Activated T-helper 17 cell treated with anti-CD3 and anti-CD28 coated beads, Interleukin-2, amount 50 U/mL, for 72 hours (primary cell): ENCODE results near the gene NEDD4L. TPM values are rescaled to one million over a fixed set of nuclear protein-coding genes. Genes with fewer than 3 reads are reported as not detected.
"Not testable (repeated sequence)": the region's sequence is repeated elsewhere in the genome, so short reads cannot be mapped to it uniquely, and the experiment has no call there.

Experiments used
- ATAC-seq: fragments of 150-1000 bp; cut with Tn5 transposase; replicated peaks from 2 replicates; pipeline ENCODE4 v1.10.0; 2021; ENCODE audit warnings: mild to moderate bottlenecking, moderate library complexity
- H3K27ac Mint-ChIP-seq: one replicate; pipeline ENCODE4 v1.8.0; 2022; ENCODE audit warnings: mixed read lengths
- H3K27me3 Mint-ChIP-seq: one replicate; pipeline ENCODE4 v1.8.0; 2022; ENCODE audit warnings: mixed read lengths
- H3K36me3 Mint-ChIP-seq: one replicate; pipeline ENCODE4 v1.8.0; 2022; ENCODE audit warnings: low read depth, mild to moderate bottlenecking, mixed read lengths
- H3K4me1 Mint-ChIP-seq: one replicate; pipeline ENCODE4 v1.8.0; 2022; ENCODE audit warnings: mixed read lengths
- H3K4me3 Mint-ChIP-seq: one replicate; pipeline ENCODE4 v1.8.0; 2022; ENCODE audit warnings: mild to moderate bottlenecking, mixed read lengths
- H3K9me3 Mint-ChIP-seq: one replicate; pipeline ENCODE4 v1.8.0; 2022; ENCODE audit warnings: mixed read lengths
- total RNA-seq, 2 donors: library from RNA; stranded (reverse); gene quantifications; one replicate each; pipeline ENCODE4 v1.2.3, GENCODE V29; 2022

NEDD4L gene
- total RNA-seq, 2 donors from 2014 or later: 6.5 to 8.0 TPM

DNA sequence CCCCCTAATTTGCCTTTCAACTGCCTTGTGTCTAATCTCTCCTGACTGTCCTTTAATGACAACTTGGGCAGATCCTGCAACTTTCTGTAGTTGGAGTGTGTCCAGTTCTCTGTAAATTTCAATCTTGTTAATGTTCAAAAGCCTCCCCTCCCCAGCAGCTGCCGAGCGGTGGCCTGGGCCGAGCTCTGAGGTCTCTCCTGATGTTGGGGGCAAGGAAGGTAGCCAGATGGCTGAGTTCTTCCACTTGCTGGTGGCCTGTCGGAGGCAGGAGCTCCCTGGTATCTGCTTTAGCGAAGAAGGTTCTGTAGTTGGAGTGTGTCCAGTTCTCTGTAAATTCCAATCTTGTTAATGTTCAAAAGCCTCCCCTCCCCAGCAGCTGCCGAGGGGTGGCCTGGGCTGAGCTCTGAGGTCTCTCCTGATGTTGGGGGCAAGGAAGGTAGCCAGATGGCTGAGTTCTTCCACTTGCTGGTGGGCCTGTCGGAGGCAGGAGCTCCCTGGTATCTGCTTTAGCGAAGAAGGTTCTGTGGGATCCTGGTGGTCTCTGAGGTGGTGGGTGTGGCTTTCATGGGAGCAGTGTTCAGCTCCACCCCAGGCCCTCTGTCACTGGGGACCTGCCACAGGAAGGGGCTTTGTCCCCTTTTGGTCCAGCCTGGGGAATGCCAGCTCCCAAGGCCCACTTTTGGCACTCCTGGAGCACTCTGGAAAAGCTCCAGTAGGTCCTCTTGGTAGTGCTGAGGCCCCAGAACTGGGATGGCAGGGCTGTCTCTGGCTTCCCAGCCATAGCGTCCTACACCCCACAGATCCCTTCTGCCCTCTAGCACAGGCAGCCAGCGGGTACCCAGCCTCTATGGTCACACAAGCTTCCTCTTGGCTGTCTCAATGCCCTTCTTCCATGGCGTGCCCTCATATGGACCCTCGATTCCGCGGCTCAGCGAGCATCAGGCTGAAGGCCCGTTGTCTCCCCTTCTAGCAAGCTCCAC lies 373.0 kb downstream of the NEDD4L start:
- no peaks in the 10 kb centered on the region for H3K27me3 Mint-ChIP-seq
- no peaks in the 10 kb centered on the region for H3K36me3 Mint-ChIP-seq
- no peaks in the 10 kb centered on the region for H3K4me1 Mint-ChIP-seq
- ATAC-seq: no peak
- no peak overlapping the region for H3K4me3 Mint-ChIP-seq
- H3K9me3 Mint-ChIP-seq: no peaks in the 10 kb centered on the region
- H3K27ac Mint-ChIP-seq: no peak overlapping the region

DNA sequence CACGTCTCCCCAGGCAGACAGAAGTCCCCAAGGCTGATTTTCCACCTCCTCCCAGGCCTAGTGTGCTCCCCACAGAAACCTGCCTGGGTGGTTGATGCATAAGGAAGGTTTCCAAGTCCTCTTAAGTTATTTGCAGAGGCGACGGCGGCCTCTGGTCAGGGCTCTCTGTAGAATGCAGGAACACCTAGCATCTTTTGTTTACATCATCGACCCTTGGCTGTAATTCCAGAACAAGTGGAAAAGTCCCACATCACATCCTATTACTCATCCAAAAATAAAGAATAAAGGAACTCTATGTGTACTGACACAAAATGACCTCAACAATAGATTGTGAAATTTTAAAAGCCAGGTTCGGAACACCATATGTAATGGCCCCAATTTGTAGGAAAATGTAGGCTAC lies 373.7 kb downstream of the NEDD4L start:
- Mint-ChIP-seq H3K36me3 (no peaks in the 10 kb centered on the region), H3K27me3 (no peaks in the 10 kb centered on the region), H3K4me1 (no peaks in the 10 kb centered on the region), H3K9me3 (no peaks in the 10 kb centered on the region), H3K27ac (no peak overlapping the region), H3K4me3 (no peak overlapping the region)
- no peak for ATAC-seq

DNA sequence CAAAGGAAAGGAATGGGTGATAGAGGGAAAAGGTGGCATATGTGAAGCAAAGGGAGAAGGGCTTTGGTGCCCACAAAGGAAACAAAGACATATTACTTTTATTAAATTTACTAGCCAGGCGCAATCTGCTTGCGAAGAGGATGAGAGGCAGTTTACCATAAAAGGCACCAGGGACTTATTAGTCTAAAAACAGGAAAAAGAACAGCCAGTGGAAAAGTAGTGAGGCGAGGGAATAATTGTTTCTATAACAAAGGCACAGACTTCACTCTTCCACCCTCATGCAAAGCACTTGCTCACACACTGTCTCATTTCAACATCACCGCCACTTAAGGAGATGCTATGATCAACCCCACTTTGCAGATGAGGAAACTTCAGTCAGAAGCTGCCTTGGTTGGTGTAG lies 374.3 kb downstream of the NEDD4L start:
- Mint-ChIP-seq H3K4me3 (no peak overlapping the region), H3K9me3 (no peaks in the 10 kb centered on the region), H3K36me3 (no peaks in the 10 kb centered on the region), H3K27me3 (no peaks in the 10 kb centered on the region), H3K27ac (no peak overlapping the region), H3K4me1 (no peaks in the 10 kb centered on the region)
- no peak for ATAC-seq

DNA sequence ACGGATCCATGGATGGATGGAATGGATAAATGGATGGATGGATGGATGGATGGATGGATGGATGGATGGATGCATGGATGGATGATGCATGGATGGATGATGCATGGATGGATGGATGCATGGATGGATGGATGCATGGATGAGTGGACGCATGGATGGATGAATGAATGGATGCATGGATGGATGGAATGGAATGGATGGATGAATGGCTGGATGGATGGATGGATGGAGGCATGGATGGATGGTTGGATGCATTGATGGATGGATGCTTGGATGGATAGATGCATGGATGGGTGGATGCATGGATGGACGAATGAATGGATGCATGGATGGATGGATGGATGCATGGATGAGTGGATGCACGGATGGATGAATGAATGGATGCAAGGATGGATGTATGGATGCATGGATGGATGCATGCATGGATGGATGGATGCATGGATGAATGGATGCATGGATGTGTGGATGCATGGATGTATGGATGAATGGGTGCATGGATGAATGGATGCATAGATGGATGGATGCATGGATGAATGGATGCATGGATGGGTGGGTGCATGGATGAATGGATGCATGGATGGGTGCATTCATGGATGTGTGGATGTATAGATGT lies 375.7 kb downstream of the NEDD4L start:
- no peak for ATAC-seq
- Mint-ChIP-seq H3K27ac (no peak overlapping the region), H3K9me3 (no peaks in the 10 kb centered on the region), H3K36me3 (no peaks in the 10 kb centered on the region), H3K4me3 (no peak overlapping the region), H3K4me1 (no peaks in the 10 kb centered on the region), H3K27me3 (no peaks in the 10 kb centered on the region)

DNA sequence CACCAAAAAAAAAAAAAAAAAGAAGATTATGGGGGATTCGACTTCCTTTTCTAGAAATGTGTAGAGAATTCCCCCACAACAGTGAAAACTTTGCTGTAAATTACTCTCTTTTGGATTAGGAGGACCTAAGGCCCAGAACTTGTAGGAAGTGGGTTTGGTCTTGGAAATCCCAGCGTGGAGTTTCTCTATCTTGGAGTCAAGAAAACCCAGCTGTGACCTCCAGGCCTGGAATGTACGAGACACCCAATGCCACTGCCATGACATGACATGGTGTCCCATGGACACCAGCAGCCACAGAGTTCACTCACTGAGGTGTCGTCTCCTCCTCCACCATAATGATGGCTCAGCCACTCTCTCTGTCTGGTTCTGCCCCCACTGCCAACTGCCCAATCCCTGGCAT lies 382.6 kb downstream of the NEDD4L start:
- Mint-ChIP-seq H3K27ac (no peak overlapping the region), H3K27me3 (no peaks in the 10 kb centered on the region), H3K9me3 (no peaks in the 10 kb centered on the region), H3K4me3 (no peak overlapping the region), H3K36me3 (no peaks in the 10 kb centered on the region), H3K4me1 (peaks cover 10% of the 10 kb centered on the region)
- ATAC-seq: no peak

DNA sequence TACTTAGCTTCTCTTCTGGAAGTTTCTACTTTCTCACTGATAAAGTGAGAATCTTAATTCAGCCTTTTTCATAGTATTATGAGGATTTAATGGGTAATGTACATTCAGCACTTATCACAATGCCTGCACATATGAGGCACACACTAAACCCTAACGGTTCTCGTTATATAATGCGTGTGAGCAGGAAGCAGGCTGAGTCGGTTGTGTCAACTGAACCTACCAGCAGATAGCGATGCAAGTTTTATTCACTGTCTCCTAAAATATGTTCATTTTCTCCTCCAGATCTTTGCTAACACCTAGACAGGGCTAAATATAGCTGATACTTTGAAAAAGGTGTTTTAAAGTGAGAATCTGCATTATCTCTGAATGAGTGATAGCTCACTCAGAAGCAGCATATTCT lies 383.3 kb downstream of the NEDD4L start:
- ATAC-seq: no peak
- no peaks in the 10 kb centered on the region for H3K9me3 Mint-ChIP-seq

DNA sequence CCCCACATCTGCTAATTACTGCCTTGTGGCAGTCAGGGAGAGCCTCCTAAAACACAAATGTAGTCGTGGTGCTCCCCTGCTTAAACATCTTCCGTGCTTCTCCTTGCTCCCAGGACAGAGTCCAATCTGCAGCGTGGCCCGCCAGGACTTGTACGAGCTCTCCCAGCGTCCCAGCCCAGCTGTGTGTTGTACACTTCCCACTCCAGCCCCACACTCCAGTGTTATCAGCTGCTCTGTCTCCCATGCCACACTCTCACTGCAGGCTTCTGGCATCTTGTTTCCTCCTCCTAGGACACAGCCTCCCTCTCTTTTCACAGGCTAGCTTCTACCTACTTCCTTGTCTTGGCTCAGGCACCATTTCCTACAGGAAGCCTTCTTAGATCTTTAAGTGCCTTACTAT lies 385.4 kb downstream of the NEDD4L start:
- ATAC-seq: no peak
- Mint-ChIP-seq H3K9me3 (no peaks in the 10 kb centered on the region), H3K27ac (no peak overlapping the region), H3K4me1 (peaks cover 10% of the 10 kb centered on the region), H3K36me3 (no peaks in the 10 kb centered on the region), H3K27me3 (no peaks in the 10 kb centered on the region), H3K4me3 (no peak overlapping the region)

More for the DNA sequence above, 383.3 kb downstream of the NEDD4L start:
- Mint-ChIP-seq H3K4me3 (no peak overlapping the region), H3K27me3 (no peaks in the 10 kb centered on the region), H3K4me1 (peaks cover 10% of the 10 kb centered on the region), H3K36me3 (no peaks in the 10 kb centered on the region), H3K27ac (no peak overlapping the region)

DNA sequence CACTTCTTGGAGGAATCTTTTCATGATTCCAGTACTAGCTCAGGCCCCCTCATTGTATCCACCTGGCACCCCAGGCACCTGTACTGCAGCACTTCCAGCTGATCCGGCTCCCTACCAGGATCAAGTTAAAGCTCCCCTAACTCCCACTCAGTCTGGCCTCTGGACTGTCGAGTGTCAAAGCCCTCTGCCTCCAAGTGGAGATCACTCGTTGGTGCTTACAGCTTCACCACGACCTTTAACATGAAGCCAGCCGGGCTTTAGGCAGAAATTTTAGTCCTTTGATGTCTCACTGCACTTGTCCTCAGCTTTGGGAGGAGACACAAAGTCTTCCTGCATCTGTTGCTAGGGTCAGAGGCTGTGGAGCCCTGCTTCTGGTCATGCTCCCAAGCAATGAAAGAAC lies 387.2 kb downstream of the NEDD4L start:
- no peak overlapping the region for H3K4me3 Mint-ChIP-seq
- no peaks in the 10 kb centered on the region for H3K36me3 Mint-ChIP-seq
- ATAC-seq: no peak
- no peaks in the 10 kb centered on the region for H3K27me3 Mint-ChIP-seq
- no peak overlapping the region for H3K27ac Mint-ChIP-seq
- H3K9me3 Mint-ChIP-seq: no peaks in the 10 kb centered on the region
- H3K4me1 Mint-ChIP-seq: peaks cover 10% of the 10 kb centered on the region

DNA sequence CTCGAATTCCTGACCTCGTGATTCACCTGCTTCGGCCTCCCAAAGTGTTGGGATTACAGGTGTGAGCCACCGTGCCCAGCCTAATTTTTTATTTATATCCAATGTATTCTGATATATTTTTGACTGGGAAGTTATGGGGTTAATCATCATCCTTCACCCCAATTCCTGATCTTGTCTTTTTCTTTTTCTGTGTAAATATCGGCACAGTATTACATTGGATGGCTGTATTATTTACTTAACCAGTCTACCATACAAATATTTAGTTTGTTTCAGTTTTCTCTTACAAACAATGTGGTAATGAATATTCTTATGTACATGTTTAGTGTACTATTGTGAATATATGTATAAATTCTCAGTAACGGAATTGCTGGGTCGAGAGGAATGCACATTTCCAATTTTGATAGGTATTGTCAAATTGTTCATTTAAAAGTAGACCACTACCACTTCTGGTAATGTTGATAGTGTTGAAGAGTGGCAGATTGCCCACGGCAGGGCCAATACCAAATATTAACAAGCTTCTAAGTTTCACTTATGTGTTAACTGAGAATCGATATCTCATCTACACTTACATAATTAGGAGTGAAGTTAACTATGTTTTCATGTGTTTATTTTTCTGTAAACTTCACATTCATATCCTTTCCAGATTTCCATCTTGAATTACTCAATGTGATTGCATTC lies 388.2 kb downstream of the NEDD4L start:
- Mint-ChIP-seq H3K4me3 (no peak overlapping the region), H3K36me3 (no peaks in the 10 kb centered on the region), H3K9me3 (no peaks in the 10 kb centered on the region), H3K27ac (no peak overlapping the region), H3K27me3 (no peaks in the 10 kb centered on the region), H3K4me1 (peaks cover 10% of the 10 kb centered on the region)
- no peak for ATAC-seq

DNA sequence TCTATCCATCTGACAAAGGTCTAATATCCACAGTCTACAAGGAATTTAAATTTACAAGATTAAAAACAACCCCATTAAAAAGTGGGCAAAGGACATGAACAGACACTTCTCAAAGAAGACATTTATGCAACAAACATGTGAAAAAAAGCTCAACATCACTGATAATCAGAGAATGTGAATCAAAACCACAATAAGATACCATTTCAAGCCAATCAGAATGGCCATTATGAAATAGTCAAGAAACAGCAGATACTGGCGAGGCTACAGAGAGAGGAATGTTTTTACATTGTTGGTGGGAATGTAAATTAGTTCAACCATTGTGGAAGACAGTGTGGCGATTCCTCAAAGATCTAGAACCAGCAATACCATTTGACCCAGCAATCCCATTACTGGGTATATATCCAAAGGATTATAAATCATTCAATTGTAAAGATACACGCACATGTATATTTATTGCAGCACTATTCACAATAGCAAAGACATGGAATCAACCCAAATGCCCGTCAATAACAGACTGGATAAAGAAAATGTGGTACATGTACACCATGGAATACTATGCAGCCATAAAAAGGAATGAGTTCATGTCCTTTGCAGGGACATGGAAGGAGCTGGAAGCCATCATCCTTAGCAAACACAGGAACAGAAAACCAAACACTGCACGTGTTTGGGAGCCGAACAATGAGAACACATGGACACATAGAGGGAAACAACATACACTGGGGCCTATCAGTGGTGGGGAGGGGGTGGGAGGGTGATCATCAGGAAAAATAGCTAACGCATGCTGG lies 391.4 kb downstream of the NEDD4L start:
- H3K36me3 Mint-ChIP-seq, ATAC-seq, H3K4me3 Mint-ChIP-seq, H3K9me3 Mint-ChIP-seq, H3K27ac Mint-ChIP-seq, H3K27me3 Mint-ChIP-seq: not testable (repeated sequence)
- H3K4me1 Mint-ChIP-seq: peaks cover 23% of the 10 kb centered on the region

DNA sequence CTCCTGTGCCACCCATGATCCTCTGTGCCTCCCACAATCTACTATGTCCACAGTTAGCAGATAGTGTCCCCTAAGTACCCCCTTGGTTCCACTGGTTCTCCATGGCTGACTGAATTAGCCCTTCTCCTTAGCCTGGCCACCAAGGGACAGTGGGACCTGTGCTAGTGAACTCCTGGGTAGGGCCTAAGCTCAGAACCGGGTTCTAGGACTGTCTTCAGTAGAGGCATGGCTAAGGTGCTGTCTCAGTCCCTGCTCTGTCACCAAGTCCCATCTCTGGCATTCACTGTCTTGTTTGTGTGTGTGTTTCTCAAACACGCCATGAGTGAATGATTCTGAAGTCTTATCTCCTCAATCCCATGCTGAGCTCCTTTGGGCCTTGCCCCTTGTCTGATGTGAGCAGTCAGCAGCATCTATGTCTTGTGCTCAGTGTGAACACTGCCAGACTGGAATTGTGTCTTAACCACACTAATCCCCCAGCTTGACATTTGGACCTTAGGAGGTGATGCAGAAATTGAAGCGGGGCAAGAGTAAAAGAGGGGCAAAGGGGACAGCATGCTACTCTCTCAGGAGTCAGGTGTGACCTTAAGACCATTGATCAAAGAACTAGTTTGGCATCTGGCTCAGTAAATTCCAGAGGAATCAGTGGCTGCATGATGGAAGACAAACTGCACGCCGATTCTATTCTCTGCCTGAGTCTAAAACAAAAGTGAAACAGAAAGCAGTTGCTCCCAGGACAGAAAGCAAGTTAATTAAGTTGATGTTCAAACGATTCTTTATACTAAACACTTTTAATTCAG lies 394.3 kb downstream of the NEDD4L start:
- H3K27me3 Mint-ChIP-seq: no peaks in the 10 kb centered on the region
- peak overlapping the region; percentile 88 for H3K4me3 Mint-ChIP-seq
- no peaks in the 10 kb centered on the region for H3K9me3 Mint-ChIP-seq
- H3K36me3 Mint-ChIP-seq: no peaks in the 10 kb centered on the region
- ATAC-seq: peak; percentile 58
- H3K27ac Mint-ChIP-seq: peak overlapping the region; percentile 92
- peaks cover 18% of the 10 kb centered on the region for H3K4me1 Mint-ChIP-seq

DNA sequence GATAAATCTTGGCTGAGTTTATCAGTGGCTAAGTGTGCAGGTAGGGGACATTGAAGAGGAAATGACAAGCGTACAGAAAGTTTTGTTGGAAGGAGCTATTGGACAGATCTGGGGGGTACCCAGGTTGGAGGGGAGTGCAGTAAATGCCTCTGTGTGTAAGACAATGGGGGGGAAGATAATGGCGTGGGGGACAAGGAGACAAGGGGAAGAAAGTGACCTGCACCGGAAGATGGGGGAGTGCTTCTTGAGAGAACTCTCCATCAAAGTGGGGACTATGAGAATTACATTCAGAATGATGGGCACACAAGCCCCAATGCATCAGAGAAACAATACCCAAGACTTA lies 394.9 kb downstream of the NEDD4L start:
- H3K27ac Mint-ChIP-seq: peak overlapping the region; percentile 92
- H3K36me3 Mint-ChIP-seq: no peaks in the 10 kb centered on the region
- peak; percentile 56 for ATAC-seq

DNA sequence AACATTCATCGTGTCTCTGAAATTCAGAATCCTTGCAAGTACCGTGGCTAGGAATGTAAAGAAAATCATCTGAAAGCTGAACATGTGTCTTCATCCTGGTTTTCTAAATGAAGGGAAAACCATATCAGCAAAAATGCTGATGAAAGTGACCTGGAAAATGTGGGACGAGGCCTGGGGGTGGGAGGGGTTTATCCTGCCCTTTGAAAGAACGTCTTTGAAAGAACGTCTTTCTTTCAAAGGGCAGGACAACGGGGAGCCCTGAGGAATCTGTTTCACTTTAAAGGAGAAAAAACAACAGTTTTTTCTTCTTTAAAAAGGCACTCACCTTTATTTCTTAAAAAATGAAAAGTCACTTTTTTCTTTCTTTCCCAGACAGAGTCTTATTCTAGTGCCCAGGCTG lies 399.6 kb downstream of the NEDD4L start:
- H3K27me3 Mint-ChIP-seq: no peaks in the 10 kb centered on the region
- H3K9me3 Mint-ChIP-seq: no peaks in the 10 kb centered on the region
- no peaks in the 10 kb centered on the region for H3K36me3 Mint-ChIP-seq
- no peak for ATAC-seq
- no peak overlapping the region for H3K4me3 Mint-ChIP-seq
- no peak overlapping the region for H3K27ac Mint-ChIP-seq
- peaks cover 6% of the 10 kb centered on the region for H3K4me1 Mint-ChIP-seq

More for the DNA sequence above, 394.9 kb downstream of the NEDD4L start:
- Mint-ChIP-seq H3K4me3 (peak overlapping the region; percentile 88), H3K4me1 (peaks cover 18% of the 10 kb centered on the region), H3K9me3 (no peaks in the 10 kb centered on the region), H3K27me3 (no peaks in the 10 kb centered on the region)
